H1 (cell line): ENCODE measurements around the gene UBE4B. TPM values are rescaled to one million over a fixed set of nuclear protein-coding genes. Genes with fewer than 3 reads are reported as not detected.

ENCODE experiments used
- KDM4A ChIP-seq: IDR thresholded peaks from one replicate; pipeline ENCODE4 v1.7.1; 2012; ENCODE audit warnings: low read depth, mild to moderate bottlenecking, moderate library complexity, low read length, inconsistent platforms; ENCODE audit not compliant: severe bottlenecking
- SIN3A ChIP-seq, 2 experiments: IDR thresholded peaks in 1 of 2; conservative IDR thresholded peaks in 1 of 2; 2 replicates each; pipeline ENCODE4 v1.6.1; 2011 to 2012; ENCODE audit warnings: low read length in 2 of 2, improper control_type of control experiment in 1 of 2, low read depth in 1 of 2, mild to moderate bottlenecking in 1 of 2
- polyA plus RNA-seq, 7 experiments: library from polyadenylated mRNA; depleted of rRNA in 3 of 7; stranded (reverse) in 5 of 7; unstranded in 2 of 7; fragments of >200 nt in 5 of 7; fragments of 200-250 nt in 2 of 7; gene quantifications; 1 replicate in 5 of 7; 2 replicates in 1 of 7; 4 replicates in 1 of 7; pipeline versions ENCODE4 v1.2.1 to v1.2.3, GENCODE V29; 2011 to 2013; ENCODE audit warnings: missing spikeins in 2 of 7, mixed read lengths in 2 of 7
- total RNA-seq: library from RNA; stranded (reverse); fragmentation: NEBNext Ultra II Directional; extraction: Animal tissue kit (Norgen Biotek cat#: 25700); gene quantifications from 2 replicates; pipeline ENCODE4 v1.2.1, GENCODE V29; 2021
- TF ChIP-seq, protein P1 (sequence below): fragments of 300-600 bp; sonication (generic); IDR thresholded peaks from 2 replicates; pipeline ENCODE4 v1.7.1; 2012; ENCODE audit warnings: low read length, moderate library complexity, mild to moderate bottlenecking, inconsistent platforms; ENCODE audit not compliant: insufficient replicate concordance
- TF ChIP-seq, protein P2 (sequence below): IDR thresholded peaks from 2 replicates; pipeline ENCODE4 v1.6.1; 2012; ENCODE audit warnings: inconsistent platforms

UBE4B gene
- total and polyA plus RNA-seq, 2 of the 8 experiments (the other 6 are each of a cell fraction or from before 2014, with no cell fraction given): 24.5 to 90.1 TPM

DNA sequence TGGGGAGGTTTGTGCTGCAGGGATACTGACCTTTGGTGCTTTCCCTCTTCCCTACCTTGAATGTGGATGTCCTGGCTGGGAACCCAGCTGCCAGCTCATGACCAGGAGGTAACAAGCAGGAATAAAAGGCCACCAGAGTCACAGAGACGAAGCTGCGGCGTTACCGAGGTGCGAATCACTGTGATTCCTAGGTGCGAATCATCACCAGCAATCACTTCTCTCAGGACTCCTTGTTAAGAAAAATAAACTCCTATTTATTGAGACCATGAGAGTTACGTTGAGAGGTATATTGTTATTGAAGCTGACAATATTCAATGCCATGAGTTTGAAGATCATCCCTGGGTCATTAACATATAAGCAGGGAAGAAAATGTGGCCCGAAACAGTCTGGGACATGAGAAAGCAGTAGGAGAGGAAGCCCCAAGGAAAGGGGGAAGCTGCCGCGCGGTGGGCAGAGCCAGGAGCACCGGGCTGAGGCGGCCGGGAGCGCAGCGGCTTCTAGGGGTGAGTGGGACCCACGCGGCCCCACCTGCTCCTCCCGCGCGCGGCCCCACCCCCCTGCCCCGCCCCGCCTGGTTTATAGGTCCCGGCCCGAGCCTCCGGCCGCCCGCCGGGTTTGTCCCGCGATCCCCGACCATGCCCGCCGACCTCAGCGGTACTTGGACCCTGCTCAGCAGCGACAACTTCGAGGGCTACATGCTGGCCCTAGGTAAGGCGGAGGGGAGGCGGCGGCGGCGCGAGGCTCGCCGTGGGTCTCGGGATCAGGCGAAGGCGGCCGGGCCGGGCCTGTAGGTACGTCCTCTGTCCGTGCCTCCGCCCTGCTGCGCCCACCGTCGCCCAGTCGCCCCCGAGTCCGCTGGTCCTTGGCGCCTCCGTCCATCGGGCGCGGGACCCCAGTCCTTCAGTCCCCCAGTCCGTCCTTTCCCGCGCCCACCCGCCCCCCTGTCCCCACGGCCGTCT, 35.9 kb upstream of the UBE4B start, which contains the start of gene RBP7 (continued):
- TF ChIP-seq, protein P1, sequence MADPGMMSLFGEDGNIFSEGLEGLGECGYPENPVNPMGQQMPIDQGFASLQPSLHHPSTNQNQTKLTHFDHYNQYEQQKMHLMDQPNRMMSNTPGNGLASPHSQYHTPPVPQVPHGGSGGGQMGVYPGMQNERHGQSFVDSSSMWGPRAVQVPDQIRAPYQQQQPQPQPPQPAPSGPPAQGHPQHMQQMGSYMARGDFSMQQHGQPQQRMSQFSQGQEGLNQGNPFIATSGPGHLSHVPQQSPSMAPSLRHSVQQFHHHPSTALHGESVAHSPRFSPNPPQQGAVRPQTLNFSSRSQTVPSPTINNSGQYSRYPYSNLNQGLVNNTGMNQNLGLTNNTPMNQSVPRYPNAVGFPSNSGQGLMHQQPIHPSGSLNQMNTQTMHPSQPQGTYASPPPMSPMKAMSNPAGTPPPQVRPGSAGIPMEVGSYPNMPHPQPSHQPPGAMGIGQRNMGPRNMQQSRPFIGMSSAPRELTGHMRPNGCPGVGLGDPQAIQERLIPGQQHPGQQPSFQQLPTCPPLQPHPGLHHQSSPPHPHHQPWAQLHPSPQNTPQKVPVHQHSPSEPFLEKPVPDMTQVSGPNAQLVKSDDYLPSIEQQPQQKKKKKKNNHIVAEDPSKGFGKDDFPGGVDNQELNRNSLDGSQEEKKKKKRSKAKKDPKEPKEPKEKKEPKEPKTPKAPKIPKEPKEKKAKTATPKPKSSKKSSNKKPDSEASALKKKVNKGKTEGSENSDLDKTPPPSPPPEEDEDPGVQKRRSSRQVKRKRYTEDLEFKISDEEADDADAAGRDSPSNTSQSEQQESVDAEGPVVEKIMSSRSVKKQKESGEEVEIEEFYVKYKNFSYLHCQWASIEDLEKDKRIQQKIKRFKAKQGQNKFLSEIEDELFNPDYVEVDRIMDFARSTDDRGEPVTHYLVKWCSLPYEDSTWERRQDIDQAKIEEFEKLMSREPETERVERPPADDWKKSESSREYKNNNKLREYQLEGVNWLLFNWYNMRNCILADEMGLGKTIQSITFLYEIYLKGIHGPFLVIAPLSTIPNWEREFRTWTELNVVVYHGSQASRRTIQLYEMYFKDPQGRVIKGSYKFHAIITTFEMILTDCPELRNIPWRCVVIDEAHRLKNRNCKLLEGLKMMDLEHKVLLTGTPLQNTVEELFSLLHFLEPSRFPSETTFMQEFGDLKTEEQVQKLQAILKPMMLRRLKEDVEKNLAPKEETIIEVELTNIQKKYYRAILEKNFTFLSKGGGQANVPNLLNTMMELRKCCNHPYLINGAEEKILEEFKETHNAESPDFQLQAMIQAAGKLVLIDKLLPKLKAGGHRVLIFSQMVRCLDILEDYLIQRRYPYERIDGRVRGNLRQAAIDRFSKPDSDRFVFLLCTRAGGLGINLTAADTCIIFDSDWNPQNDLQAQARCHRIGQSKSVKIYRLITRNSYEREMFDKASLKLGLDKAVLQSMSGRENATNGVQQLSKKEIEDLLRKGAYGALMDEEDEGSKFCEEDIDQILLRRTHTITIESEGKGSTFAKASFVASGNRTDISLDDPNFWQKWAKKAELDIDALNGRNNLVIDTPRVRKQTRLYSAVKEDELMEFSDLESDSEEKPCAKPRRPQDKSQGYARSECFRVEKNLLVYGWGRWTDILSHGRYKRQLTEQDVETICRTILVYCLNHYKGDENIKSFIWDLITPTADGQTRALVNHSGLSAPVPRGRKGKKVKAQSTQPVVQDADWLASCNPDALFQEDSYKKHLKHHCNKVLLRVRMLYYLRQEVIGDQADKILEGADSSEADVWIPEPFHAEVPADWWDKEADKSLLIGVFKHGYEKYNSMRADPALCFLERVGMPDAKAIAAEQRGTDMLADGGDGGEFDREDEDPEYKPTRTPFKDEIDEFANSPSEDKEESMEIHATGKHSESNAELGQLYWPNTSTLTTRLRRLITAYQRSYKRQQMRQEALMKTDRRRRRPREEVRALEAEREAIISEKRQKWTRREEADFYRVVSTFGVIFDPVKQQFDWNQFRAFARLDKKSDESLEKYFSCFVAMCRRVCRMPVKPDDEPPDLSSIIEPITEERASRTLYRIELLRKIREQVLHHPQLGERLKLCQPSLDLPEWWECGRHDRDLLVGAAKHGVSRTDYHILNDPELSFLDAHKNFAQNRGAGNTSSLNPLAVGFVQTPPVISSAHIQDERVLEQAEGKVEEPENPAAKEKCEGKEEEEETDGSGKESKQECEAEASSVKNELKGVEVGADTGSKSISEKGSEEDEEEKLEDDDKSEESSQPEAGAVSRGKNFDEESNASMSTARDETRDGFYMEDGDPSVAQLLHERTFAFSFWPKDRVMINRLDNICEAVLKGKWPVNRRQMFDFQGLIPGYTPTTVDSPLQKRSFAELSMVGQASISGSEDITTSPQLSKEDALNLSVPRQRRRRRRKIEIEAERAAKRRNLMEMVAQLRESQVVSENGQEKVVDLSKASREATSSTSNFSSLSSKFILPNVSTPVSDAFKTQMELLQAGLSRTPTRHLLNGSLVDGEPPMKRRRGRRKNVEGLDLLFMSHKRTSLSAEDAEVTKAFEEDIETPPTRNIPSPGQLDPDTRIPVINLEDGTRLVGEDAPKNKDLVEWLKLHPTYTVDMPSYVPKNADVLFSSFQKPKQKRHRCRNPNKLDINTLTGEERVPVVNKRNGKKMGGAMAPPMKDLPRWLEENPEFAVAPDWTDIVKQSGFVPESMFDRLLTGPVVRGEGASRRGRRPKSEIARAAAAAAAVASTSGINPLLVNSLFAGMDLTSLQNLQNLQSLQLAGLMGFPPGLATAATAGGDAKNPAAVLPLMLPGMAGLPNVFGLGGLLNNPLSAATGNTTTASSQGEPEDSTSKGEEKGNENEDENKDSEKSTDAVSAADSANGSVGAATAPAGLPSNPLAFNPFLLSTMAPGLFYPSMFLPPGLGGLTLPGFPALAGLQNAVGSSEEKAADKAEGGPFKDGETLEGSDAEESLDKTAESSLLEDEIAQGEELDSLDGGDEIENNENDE: no peak
- TF ChIP-seq SIN3A (conservative IDR thresholded peaks at IDR 0.05 in 1 of 2, IDR thresholded peaks at IDR 0.05 in 1 of 2; ENCODE audit: low read depth in 1 of 2, low read length in 2 of 2) (no peak), KDM4A (peak; percentile 34)
- TF ChIP-seq, protein P2, sequence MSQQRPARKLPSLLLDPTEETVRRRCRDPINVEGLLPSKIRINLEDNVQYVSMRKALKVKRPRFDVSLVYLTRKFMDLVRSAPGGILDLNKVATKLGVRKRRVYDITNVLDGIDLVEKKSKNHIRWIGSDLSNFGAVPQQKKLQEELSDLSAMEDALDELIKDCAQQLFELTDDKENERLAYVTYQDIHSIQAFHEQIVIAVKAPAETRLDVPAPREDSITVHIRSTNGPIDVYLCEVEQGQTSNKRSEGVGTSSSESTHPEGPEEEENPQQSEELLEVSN: peak; percentile 44; the same call in 1 of the 2 replicates
